Hepatocyte (in vitro differentiated cells): ENCODE results near the gene TBPL1. TPM values are rescaled to one million over a fixed set of nuclear protein-coding genes. Genes with fewer than 3 reads are reported as not detected.

Experiments used
- DNase-seq: peaks from one replicate; pipeline ENCODE4 v3.0.0-alpha.2; 2016; ENCODE audit warnings: low spot score
- H2AFZ ChIP-seq: fragments of 200-600 bp; sonication (generic); 2 replicates; pipeline ENCODE4 v1.6.0; 2016; ENCODE audit warnings: antibody characterized with exemption, mild to moderate bottlenecking
- H3K27ac ChIP-seq: fragments of 200-600 bp; sonication (generic); 2 replicates; pipeline ENCODE4 v1.5.1; 2016; ENCODE audit warnings: mild to moderate bottlenecking
- H3K27me3 ChIP-seq: fragments of 200-600 bp; sonication (generic); 2 replicates; pipeline ENCODE4 v1.6.1; 2016
- H3K36me3 ChIP-seq: fragments of 200-600 bp; sonication (generic); replicated peaks from 2 replicates; pipeline ENCODE4 v1.5.1; 2016; ENCODE audit warnings: low read depth; ENCODE audit not compliant: insufficient read depth
- H3K4me1 ChIP-seq: fragments of 200-600 bp; sonication (generic); 2 replicates; pipeline ENCODE4 v1.5.1; 2016; ENCODE audit warnings: mild to moderate bottlenecking, moderate library complexity; ENCODE audit not compliant: insufficient read depth
- H3K4me2 ChIP-seq: fragments of 200-600 bp; sonication (generic); 2 replicates; pipeline ENCODE4 v1.6.0; 2016
- H3K4me3 ChIP-seq: fragments of 200-600 bp; sonication (generic); 2 replicates; pipeline ENCODE4 v1.5.1; 2016; ENCODE audit warnings: mild to moderate bottlenecking
- H3K79me2 ChIP-seq: fragments of 200-600 bp; sonication (generic); 2 replicates; pipeline ENCODE4 v1.6.0; 2017; ENCODE audit warnings: mild to moderate bottlenecking
- H3K9me2 ChIP-seq: fragments of 200-600 bp; sonication (generic); replicated peaks from 2 replicates; pipeline ENCODE4 v1.6.0; 2017; ENCODE audit warnings: mild to moderate bottlenecking; ENCODE audit not compliant: insufficient read depth
- H3K9me3 ChIP-seq: fragments of 200-600 bp; sonication (generic); 2 replicates; pipeline ENCODE4 v1.5.1; 2016; ENCODE audit warnings: low read depth, mild to moderate bottlenecking
- H4K20me1 ChIP-seq: fragments of 200-600 bp; sonication (generic); 2 replicates; pipeline ENCODE4 v1.6.0; 2016; ENCODE audit warnings: mild to moderate bottlenecking; ENCODE audit not compliant: insufficient read depth, poor library complexity, severe bottlenecking
- EZH2 ChIP-seq: fragments of 200-600 bp; sonication (generic); IDR thresholded peaks from 2 replicates; pipeline ENCODE4 v1.6.1; 2016; ENCODE audit warnings: antibody characterized with exemption, mild to moderate bottlenecking, borderline replicate concordance
- EZH2phosphoT487 ChIP-seq: fragments of 200-600 bp; sonication (generic); IDR thresholded peaks from one replicate; pipeline ENCODE4 v1.6.1; 2018; ENCODE audit warnings: antibody characterized with exemption, mild to moderate bottlenecking, low read depth, moderate library complexity; ENCODE audit not compliant: unreplicated experiment, severe bottlenecking
- whole genome bisulfite sequencing: methylation state at CpG from one replicate; pipeline ENCODE4 v1.1.6; 2016; ENCODE audit warnings: low lambda C conversion rate; ENCODE audit errors: missing lambda C conversion rate; 5-methylcytosine and 5-hydroxymethylcytosine counted together
- polyA plus RNA-seq: library from polyadenylated mRNA; unstranded; fragments of >200 nt; fragmentation: Nextera tagmentation; extraction: Ambion mirVana; gene quantifications from 2 replicates; pipeline ENCODE4 v1.2.1, GENCODE V29; 2016
- total RNA-seq: library from RNA; depleted of rRNA; stranded (reverse); fragments of >200 nt; gene quantifications from 2 replicates; pipeline ENCODE4 v1.2.3, GENCODE V29; 2014
- TF ChIP-seq, protein P1 (sequence below): fragments of 200-600 bp; sonication (generic); IDR thresholded peaks from 2 replicates; pipeline ENCODE4 v1.5.1; 2016; ENCODE audit warnings: antibody characterized with exemption, mild to moderate bottlenecking; ENCODE audit not compliant: poor library complexity

Gene TBPL1
- total and polyA plus RNA-seq, 2 experiments from 2014 or later, result 26.2 to 36.8 TPM

DNA sequence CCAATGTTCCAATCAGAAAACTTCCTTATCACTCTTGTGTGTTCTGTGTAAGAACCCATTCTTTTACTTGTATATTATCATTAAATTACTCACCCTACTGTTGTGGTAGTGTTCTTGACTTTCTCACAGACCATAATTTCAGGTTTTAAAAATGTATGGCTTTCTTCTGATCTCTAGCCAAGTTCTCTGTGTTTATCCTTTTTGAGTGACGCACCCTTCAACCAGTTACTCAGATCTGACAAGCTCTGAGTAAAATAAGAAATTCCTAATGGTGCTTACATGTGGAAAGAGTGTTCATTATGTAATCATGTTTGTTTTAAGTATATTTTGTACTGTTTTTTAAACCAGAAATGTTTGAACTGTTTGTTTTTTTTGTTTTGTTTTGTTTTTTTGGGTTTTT lies 11.0 kb downstream of the TBPL1 start:
- Histone ChIP-seq H3K9me3 (no peaks in the 10 kb centered on the region), H3K4me3 (no peak overlapping the region), H3K27ac (no peak overlapping the region), H3K4me2 (no peak overlapping the region), H4K20me1 (no peaks in the 10 kb centered on the region), H3K9me2 (no peaks in the 10 kb centered on the region), H2AFZ (no peak overlapping the region), H3K79me2 (peaks cover 69% of the 10 kb centered on the region), H3K36me3 (no peaks in the 10 kb centered on the region), H3K27me3 (no peaks in the 10 kb centered on the region), H3K4me1 (no peaks in the 10 kb centered on the region)
- DNase-seq, result no peak
- TF ChIP-seq EZH2phosphoT487 (no peak), EZH2 (no peak)
- TF ChIP-seq, protein P1, sequence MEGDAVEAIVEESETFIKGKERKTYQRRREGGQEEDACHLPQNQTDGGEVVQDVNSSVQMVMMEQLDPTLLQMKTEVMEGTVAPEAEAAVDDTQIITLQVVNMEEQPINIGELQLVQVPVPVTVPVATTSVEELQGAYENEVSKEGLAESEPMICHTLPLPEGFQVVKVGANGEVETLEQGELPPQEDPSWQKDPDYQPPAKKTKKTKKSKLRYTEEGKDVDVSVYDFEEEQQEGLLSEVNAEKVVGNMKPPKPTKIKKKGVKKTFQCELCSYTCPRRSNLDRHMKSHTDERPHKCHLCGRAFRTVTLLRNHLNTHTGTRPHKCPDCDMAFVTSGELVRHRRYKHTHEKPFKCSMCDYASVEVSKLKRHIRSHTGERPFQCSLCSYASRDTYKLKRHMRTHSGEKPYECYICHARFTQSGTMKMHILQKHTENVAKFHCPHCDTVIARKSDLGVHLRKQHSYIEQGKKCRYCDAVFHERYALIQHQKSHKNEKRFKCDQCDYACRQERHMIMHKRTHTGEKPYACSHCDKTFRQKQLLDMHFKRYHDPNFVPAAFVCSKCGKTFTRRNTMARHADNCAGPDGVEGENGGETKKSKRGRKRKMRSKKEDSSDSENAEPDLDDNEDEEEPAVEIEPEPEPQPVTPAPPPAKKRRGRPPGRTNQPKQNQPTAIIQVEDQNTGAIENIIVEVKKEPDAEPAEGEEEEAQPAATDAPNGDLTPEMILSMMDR, result no peak
- WGBS, result 92% methylated on average over 1 of the region's 1 CpG

DNA sequence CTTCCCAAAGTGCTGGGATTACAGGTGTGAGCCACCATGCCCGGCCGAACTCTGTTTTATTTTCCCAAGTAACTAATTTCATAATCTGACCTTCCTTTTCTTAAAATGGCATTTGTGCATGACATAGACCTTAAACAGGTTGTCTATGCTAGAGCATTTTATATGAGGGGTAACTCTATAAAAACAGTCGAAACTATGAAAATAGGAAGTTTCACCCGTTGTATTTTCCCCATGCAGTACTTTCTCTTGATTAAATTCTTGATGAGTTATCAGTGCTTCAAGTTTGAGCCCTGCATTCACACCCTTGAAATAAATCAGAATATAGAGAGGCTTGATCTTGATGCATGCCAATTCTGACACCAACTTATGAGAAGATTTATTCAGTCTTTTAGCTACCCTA lies 11.7 kb downstream of the TBPL1 start:
- H3K4me2 ChIP-seq, result no peak overlapping the region
- H3K79me2 ChIP-seq, result peaks cover 68% of the 10 kb centered on the region
- H3K4me1 ChIP-seq, result no peaks in the 10 kb centered on the region
- TF ChIP-seq, protein P1, result no peak
- TF ChIP-seq EZH2phosphoT487 (no peak), EZH2 (no peak)
- H3K36me3 ChIP-seq, result no peaks in the 10 kb centered on the region
- no peaks in the 10 kb centered on the region for H4K20me1 ChIP-seq
- H3K9me3 ChIP-seq, result no peaks in the 10 kb centered on the region
- 96% methylated on average over 4 of the region's 4 CpGs for WGBS
- no peak overlapping the region for H3K4me3 ChIP-seq
- no peak overlapping the region for H2AFZ ChIP-seq
- H3K27me3 ChIP-seq, result no peaks in the 10 kb centered on the region
- no peaks in the 10 kb centered on the region for H3K9me2 ChIP-seq
- DNase-seq, result no peak
- no peak overlapping the region for H3K27ac ChIP-seq

DNA sequence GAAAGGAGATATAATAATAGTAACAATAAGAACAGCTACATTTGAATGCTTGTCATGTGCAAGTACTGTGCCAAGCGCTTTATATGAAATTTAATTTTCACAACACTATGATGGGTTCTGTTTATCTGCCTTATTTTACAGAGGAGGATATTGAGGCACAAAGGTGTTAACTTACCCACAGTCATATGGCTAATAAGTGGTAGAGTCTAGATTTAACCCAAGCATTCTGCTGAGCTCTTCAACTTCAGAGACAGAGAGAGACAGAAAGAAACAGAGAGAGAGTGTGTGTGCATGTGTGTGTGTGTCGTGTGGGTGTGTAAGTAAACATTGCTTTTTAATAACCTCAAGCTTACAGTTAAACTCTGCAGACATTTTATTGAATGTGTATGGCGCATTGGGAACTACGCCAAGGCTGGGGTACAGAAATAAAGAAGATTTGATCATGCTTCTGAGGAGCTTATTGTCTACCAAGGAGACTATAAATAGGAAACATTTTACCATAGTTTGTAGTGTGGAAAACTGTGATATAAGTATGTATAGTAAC lies 12.9 kb downstream of the TBPL1 start:
- Histone ChIP-seq H4K20me1 (no peaks in the 10 kb centered on the region), H3K4me2 (no peak overlapping the region), H3K9me3 (no peaks in the 10 kb centered on the region), H3K27me3 (no peaks in the 10 kb centered on the region), H3K79me2 (peaks cover 57% of the 10 kb centered on the region), H3K4me3 (no peak overlapping the region), H3K36me3 (no peaks in the 10 kb centered on the region), H3K4me1 (no peaks in the 10 kb centered on the region), H2AFZ (no peak overlapping the region), H3K9me2 (no peaks in the 10 kb centered on the region), H3K27ac (no peak overlapping the region)
- TF ChIP-seq, protein P1, result no peak
- TF ChIP-seq EZH2 (no peak), EZH2phosphoT487 (no peak)
- no peak for DNase-seq
- 67% methylated on average over 4 of the region's 4 CpGs for WGBS

DNA sequence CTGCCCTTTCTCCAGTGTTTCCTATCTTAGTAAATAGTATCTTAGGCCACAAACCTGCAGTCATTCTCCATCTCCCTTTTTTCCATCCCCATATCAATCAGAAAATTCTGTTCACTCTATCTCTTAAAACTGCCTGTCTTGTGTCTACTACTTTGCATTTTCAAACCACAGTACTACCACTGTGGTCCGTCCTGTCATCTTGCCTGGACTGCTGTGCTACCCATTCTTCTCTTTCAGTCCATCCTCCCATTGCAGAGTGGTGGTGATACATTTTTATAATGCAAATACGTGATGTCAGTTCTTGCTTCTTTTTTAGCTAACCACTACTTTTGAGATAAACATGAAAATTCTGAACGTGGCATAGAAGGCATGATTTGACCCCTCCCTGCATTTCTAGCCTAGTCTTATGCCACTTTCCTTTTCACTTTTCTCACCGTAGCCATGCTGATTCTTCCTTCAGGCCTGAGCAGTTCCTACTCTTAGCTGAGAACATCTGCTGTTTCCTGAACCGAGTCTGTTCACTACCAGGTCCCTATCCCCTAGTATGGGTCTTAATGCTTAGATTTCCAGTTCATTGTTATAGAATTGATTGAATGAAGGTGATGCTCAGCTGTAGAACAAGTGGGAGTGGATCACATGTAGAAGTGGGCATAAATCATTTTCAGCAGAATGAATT lies 13.8 kb downstream of the TBPL1 start:
- H3K27me3 ChIP-seq, result no peaks in the 10 kb centered on the region
- 89% methylated on average over 5 of the region's 5 CpGs for WGBS
- no peak overlapping the region for H3K4me2 ChIP-seq
- H3K36me3 ChIP-seq, result no peaks in the 10 kb centered on the region
- no peak overlapping the region for H3K4me3 ChIP-seq
- H3K9me2 ChIP-seq, result no peaks in the 10 kb centered on the region
- TF ChIP-seq EZH2 (no peak), EZH2phosphoT487 (no peak)
- TF ChIP-seq, protein P1, result no peak
- H3K4me1 ChIP-seq, result no peaks in the 10 kb centered on the region
- no peaks in the 10 kb centered on the region for H3K9me3 ChIP-seq
- DNase-seq, result no peak
- H3K27ac ChIP-seq, result no peak overlapping the region
- H4K20me1 ChIP-seq, result peaks cover 1% of the 10 kb centered on the region
- H3K79me2 ChIP-seq, result peaks cover 48% of the 10 kb centered on the region
- H2AFZ ChIP-seq, result no peak overlapping the region
